HG03457 (cell line): ENCODE measurements around the gene ELOVL7.
"Not testable (repeated sequence)": the region's sequence is repeated elsewhere in the genome, so short reads cannot be mapped to it uniquely, and the experiment has no call there.

Experiments
- ATAC-seq: cut with Tn5 transposase; IDR thresholded peaks from one replicate; pipeline ENCODE4 v1.9.1; 2021; ENCODE audit warnings: moderate number of reproducible peaks; ENCODE audit not compliant: unreplicated experiment

ELOVL7 gene

DNA sequence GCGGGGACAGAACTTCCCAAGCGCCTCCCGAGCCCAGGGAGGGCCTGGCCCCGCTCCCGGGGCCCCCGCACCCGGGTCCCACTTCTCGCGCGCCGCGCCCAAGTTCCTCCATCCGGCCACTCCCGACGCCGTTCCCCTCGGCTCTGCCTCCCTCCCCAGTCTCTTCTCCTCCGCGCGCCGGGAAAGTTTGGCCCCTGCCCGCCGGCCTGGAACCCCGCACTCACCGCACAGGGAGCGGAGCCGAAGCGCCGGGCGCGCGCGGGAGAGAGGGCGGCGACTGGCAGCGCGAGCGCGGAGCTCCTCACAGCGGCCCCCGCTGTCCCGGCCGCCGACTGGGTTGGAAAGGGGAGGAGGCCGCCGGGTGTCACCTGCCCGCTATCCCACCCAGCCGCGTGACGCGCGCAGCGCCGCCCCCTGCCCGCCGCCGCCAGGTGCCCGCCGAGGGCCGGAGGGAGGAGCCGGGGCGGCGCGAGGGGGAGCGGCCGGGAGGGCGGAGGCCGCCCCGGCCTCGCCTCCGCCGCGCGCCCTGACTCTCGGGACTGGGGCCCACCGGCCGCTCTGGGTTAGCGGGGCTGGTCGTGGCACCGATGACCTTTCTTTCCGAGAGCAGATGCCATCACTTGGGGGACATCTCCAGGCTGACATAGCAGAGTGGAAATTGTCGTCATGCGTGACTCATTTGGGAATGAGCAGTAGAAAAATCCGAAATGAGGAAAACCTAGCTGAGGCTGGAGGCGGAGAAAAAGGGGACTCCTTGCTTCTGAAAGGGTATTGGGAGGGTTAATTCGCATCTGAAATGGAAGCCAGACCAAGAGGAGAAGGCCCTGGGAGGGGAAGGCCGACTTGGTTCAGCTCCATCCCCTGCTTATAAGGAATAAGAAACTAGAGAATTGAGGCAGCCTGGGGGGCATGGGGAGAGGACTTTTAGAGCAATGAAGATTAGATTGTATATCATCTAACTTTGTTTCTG, at the start of gene ELOVL7:
Gene ELOVL7, minus strand, starts transcription at position 334 of the 970 bp plus-strand sequence. CDS start 56,872 bp downstream, outside the sequence.
- peak; percentile 86 for ATAC-seq

- no peak for ATAC-seq
These were observed 49.5 kb upstream of the ELOVL7 start for GRCh38 chr5:60893521-60893920.

DNA sequence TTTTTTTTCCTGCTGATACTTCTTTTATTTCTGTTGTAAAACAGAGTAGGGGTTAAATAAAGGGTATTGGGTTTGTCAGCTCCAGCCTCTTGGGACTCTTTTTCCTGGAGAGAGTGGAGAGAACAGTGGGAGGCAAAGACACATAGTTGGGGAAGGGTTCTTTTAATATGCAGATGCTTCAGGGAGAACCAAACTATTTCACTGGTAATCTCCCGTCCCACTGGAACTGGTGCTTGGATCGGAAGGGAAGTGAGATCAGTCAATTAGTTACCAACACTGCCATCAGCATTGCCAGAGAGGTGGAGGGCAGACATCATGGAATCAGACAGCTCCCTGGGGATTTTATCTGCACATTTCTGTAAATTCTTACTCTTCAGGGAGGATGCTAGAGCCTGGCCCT, 47.6 kb upstream of the ELOVL7 start:
- ATAC-seq: no peak

DNA sequence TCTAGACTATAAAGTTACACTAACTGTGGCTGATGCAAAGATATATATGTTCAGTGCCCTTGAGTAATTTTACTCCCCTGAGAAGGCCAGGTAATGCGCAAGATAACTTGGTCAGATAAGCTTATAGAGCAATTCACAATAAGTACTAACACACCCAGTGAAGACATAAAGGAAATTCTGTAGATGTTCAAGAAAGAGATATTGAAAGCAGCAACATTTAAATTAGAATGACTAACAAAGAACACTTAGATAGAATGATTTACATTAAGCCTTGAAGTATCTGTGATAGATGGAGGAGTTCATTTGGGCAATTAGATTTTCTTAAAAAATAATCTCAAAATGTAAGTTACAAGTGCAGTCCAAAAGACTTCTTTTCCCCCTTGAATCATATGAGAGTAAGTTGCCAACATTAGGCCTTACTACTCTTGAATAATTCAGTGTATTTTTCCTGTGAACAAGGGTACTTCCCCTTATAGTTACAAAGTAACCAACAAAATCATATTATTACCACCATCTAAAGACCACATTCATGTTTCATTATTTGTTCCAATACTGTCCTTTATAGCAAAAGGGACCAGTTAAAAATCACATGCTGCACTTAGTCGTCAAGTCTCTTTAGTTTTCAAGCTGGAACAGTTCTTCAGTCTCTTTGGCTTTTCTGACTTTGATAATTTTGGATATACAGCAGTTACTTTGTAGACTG, 44.4 kb upstream of the ELOVL7 start:
- ATAC-seq: peak; percentile 83

DNA sequence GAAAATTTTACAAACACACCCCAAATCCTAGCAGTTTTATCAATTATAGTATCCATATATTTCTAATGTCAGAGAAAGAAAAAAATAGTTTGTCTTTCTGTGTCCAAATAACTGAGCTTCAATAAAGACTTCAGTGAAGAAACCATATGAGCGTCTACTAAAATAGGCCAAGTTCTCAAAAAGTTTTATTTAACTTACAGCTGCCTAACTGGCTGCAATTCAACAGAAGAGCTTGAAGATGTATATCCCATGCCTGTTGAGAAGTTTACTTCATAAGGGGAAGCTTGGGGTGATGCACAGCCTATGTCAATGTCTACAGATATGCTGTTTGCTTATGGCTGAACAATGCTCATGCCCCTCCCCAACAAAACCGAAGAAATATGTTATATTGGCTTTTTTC, 43.7 kb upstream of the ELOVL7 start:
- no peak for ATAC-seq

GRCh38 chr5:60887096-60887495, 43.0 kb upstream of the ELOVL7 start:
- ATAC-seq: no peak

DNA sequence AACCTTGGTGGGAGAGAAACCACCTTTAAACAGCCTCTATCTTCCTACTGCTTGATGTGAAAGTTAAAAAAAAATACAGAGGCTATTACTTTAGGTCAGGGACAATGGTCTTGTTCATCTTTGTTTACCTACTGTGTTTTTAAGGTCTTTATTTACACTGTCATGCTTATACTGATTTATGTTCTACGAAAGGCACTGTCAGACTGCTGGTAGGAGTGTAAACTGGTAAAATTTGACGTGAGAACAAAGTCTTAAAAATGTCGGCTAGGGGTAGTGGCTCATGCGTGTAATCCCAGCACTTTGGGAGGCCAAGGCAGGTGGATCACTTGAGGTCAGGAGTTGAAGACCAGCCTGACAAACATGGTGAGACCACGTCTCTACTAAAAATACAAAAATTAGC, 42.1 kb upstream of the ELOVL7 start:
- ATAC-seq: no peak

- no peak for ATAC-seq
These were observed 39.2 kb upstream of the ELOVL7 start for GRCh38 chr5:60883229-60883628.

GRCh38 chr5:60872892-60873291, 28.8 kb upstream of the ELOVL7 start:
- ATAC-seq: no peak

DNA sequence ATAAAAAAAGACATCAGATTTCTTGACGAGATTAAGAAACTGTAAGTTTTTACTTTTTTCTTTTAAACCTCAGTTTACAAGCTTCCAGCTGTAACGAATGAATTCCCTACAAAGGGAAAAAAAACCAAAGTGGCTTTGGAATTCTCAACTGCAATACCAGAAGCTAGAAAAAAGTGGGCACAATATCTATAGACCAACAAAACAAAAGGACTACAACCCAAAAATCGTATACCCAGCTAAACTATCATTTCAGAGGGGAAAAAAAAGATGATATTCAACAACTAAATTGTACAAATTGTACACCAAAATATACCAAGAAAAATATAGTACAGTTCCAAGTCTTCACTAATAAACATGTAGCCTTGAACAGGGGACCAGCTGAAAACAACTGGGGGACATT, 26.8 kb upstream of the ELOVL7 start:
- no peak for ATAC-seq

DNA sequence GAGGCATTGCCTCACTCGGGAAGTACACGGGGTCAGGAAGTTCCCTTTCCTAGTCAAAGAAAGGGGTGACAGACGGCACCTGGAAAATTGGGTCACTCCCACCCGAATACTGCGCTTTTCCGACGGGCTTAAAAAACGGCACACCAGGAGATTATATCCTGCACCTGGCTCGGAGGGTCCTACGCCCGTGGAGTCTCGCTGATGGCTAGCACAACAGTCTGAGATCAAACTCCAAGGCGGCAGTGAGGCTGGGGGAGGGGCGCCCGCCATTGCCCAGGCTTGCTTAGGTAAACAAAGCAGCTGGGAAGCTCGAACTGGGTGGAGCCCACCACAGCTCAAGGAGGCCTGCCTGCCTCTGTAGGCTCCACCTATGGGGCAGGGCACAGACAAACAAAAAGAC, 16.5 kb upstream of the ELOVL7 start:
- ATAC-seq: not testable (repeated sequence)

- no peak for ATAC-seq
These were observed 12.0 kb upstream of the ELOVL7 start for GRCh38 chr5:60856066-60856465.

DNA sequence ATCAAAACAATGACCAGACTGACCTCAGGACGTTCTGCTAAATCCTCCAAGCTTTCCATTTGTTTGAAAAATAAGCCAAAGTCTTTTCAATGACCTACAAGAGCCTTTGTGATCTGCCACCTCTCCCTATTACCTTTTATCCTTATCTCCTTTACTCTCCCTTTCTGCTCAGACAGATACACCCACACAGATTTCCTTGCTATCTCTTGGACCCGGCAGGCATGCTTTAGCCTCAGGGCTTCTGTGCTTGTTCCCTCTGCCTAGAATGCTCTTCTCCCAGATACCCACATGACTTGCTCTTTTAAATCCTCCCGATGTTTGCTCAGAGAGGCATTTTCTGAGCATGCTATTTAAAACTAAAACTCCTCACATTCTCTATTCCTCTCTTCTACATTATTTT, 8.9 kb upstream of the ELOVL7 start:
- no peak for ATAC-seq

DNA sequence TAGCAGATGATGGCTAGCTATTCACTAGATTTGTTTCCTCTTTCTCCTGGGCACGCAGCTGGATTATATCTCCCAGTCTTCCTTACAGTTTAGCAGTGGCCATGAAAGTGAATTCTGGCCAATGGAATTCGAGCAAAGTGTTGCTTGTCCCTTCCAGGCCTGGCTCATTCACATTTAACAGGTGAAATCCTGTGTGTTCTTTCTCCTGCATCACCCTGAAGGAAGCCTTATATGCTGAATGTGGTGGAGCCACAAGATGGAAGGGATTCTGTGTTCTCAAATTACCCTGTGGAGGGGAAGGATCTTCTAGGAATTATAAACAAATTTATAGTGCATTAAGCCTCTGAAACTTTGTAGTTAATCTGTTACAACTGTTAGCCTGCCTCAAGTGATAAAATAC, 8.2 kb upstream of the ELOVL7 start:
- no peak for ATAC-seq

GRCh38 chr5:60851626-60852025, 7.6 kb upstream of the ELOVL7 start:
- ATAC-seq: no peak

DNA sequence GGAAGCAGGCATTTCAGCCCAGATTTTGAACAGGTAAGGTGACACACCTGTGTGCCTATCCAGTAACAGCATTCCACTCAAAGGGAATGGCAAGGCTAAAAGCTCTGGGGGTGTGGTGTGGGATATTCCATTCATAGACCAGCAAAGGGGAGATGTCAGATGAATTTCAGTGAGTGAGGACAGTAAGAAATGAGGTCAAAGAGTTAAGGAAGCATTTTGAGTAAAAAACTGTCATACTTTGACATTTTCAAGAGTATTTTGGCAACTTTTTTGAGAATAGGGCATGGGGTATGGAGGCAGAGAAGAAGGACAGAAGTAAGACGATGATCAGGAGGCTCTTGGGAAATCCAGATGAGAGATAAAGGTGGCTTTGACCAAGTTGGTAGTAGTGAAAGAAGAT, 2.2 kb upstream of the ELOVL7 start:
- ATAC-seq: no peak

GRCh38 chr5:60843386-60843935, 608 bp downstream of the ELOVL7 start:
- peak; percentile 20 for ATAC-seq

- ATAC-seq: no peak
These were observed 1.1 kb downstream of the ELOVL7 start for GRCh38 chr5:60842871-60843385.

DNA sequence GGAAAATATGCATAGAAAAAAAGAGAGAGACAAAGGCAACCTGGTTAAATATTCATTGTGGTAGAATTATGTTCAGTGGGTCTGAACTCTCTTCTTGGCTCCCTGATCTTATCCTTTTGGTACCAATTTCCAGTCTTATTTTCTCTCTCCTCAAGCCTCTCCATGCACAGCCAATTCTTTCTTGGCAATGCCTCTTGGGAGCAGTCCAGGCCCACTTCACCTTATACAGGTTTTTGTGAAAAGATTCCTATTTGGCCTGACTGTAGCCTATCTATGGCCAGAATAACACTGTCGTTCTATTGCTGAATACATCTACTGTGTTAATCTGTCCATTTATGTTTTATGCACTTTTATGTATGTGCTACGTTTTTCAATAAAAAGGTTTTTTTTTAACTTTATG, 2.7 kb downstream of the ELOVL7 start:
- ATAC-seq: no peak

- no peak for ATAC-seq
These were observed 7.9 kb downstream of the ELOVL7 start for GRCh38 chr5:60836131-60836530.

- ATAC-seq: no peak
These were observed 8.5 kb downstream of the ELOVL7 start for GRCh38 chr5:60835554-60835953.

DNA sequence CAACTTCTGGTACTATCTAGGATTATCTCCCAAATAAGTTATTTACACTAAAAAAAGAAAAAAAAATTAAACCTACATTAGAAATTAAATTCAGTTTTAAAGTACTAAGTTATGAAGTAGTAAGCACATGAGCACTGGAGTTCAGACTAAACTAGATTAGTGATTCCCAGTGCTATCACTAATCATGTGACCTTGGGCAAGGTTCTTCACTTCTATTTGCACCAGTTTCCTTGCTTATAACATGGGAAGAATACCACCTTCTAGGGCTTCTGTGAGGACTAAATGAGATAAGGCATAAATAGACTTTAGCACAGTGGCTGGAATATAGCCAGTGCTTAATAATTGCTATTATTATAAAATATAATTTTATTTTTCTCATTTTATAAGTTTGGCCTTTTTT, 10.5 kb downstream of the ELOVL7 start:
- no peak for ATAC-seq
